GM12892 (cell line): ENCODE measurements around the gene MYOZ3.

Source experiments
- POLR2A ChIP-seq: IDR thresholded peaks from 2 replicates; pipeline ENCODE4 v1.6.1; 2011; ENCODE audit warnings: low read depth, low read length, control low read depth
- POLR2AphosphoS5 ChIP-seq: IDR thresholded peaks from 2 replicates; pipeline ENCODE4 v1.6.1; 2011; ENCODE audit warnings: low read depth, low read length, control low read depth
- TAF1 ChIP-seq: IDR thresholded peaks from 2 replicates; pipeline ENCODE4 v1.6.1; 2011; ENCODE audit warnings: low read depth, mild to moderate bottlenecking, control low read depth, low read length, borderline replicate concordance

DNA sequence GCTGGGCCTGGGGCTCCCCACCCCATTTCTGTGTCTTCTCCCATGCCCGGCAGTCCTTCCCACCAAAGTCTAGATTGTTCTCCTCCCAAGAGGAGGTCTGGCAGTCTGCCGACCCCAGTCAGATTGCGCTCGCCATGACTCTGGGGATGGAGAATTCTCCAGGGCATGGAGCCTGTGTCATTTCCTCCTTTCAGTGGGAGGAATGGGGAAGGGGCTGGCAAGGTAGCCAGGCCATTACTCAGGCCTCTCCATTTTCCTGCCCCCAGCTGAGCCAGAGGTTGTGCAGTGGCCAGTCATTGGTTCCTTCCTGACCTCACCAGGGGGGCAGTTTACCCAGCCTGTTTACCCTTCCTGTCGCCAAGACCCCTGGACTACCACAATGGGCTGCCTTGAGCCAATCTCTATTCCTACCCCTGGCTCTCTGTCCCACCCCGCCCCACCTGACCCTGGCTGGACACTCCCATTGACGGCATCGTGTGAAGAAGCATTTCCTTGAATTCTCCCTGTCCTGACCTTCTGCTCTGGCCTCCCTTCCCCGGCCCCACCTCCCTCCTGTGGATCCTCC is 20.0 kb upstream of the MYOZ3 start:
- TF ChIP-seq POLR2AphosphoS5 (no peak), POLR2A (no peak), TAF1 (no peak)
